Measurements from ENCODE around the gene KRT13.

DNA sequence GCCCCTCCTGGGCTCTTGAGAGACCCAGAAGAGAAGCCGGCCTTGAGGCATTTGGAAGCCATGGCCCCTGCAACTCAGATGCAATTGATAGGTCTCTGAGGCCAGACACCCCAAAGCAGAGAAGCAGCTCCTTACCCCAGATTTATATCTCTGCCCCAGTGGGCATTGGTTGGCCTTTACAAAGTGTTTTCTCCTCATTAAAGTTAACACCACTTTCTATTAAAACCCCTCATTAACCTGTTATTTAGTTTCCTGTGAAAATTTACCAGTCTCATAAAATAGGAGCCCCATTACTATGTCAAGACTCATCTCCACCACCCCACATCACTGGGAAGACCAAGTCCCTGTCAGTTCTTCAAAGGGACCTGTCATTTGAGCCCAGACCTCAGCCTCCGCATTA is 24.4 kb downstream of the KRT13 start, which contains the start of gene KRT35:
- TF ChIP-seq, protein P1, sequence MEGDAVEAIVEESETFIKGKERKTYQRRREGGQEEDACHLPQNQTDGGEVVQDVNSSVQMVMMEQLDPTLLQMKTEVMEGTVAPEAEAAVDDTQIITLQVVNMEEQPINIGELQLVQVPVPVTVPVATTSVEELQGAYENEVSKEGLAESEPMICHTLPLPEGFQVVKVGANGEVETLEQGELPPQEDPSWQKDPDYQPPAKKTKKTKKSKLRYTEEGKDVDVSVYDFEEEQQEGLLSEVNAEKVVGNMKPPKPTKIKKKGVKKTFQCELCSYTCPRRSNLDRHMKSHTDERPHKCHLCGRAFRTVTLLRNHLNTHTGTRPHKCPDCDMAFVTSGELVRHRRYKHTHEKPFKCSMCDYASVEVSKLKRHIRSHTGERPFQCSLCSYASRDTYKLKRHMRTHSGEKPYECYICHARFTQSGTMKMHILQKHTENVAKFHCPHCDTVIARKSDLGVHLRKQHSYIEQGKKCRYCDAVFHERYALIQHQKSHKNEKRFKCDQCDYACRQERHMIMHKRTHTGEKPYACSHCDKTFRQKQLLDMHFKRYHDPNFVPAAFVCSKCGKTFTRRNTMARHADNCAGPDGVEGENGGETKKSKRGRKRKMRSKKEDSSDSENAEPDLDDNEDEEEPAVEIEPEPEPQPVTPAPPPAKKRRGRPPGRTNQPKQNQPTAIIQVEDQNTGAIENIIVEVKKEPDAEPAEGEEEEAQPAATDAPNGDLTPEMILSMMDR (IDR thresholded peaks at IDR 0.05; ENCODE audit: low read depth, low read length, missing input control) = no peak
- TF ChIP-seq JUND (IDR thresholded peaks at IDR 0.05) = no peak
- TF ChIP-seq, protein P2, sequence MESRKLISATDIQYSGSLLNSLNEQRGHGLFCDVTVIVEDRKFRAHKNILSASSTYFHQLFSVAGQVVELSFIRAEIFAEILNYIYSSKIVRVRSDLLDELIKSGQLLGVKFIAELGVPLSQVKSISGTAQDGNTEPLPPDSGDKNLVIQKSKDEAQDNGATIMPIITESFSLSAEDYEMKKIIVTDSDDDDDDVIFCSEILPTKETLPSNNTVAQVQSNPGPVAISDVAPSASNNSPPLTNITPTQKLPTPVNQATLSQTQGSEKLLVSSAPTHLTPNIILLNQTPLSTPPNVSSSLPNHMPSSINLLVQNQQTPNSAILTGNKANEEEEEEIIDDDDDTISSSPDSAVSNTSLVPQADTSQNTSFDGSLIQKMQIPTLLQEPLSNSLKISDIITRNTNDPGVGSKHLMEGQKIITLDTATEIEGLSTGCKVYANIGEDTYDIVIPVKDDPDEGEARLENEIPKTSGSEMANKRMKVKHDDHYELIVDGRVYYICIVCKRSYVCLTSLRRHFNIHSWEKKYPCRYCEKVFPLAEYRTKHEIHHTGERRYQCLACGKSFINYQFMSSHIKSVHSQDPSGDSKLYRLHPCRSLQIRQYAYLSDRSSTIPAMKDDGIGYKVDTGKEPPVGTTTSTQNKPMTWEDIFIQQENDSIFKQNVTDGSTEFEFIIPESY (IDR thresholded peaks at IDR 0.05) = no peak
- TF ChIP-seq SP1 (IDR thresholded peaks at IDR 0.05) = no peak
- no peak for TF ChIP-seq NR2F2 (IDR thresholded peaks at IDR 0.05)
- no peak for TF ChIP-seq TAF1 (conservative IDR thresholded peaks at IDR 0.05)
